Measurements from ENCODE around the gene ALPK3. TPM values are rescaled to one million over a fixed set of nuclear protein-coding genes. Genes with fewer than 3 reads are reported as not detected.

The ALPK3 gene
- total RNA-seq, 1 experiment from 2014 or later = 0.02 TPM

DNA sequence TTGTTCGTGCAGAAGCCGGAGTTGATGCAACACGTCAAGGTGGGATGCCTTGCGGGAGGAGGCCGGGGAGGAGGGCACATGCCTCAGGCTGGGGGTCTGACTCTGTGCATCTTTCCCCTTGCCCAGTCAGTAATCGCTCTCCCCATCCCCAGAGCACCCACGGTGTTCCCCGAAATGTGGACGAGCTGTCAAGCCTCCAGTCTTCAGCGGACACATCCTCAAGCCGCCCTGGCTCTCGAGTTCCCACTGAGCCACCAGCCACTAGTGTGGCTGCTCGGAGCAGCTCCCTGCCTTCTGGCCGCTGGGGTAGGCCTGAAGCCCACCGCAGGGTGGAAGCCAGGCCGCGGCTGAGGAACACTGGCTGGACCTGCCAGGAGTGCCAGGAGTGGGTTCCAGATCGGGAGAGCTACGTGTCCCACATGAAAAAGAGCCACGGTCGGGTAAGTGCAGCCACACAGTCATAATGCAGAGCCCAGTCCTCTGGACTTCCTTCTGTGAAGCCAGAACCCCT, 18.7 kb upstream of the ALPK3 start:
- no peak for DNase-seq (ENCODE audit: low read depth)

DNA sequence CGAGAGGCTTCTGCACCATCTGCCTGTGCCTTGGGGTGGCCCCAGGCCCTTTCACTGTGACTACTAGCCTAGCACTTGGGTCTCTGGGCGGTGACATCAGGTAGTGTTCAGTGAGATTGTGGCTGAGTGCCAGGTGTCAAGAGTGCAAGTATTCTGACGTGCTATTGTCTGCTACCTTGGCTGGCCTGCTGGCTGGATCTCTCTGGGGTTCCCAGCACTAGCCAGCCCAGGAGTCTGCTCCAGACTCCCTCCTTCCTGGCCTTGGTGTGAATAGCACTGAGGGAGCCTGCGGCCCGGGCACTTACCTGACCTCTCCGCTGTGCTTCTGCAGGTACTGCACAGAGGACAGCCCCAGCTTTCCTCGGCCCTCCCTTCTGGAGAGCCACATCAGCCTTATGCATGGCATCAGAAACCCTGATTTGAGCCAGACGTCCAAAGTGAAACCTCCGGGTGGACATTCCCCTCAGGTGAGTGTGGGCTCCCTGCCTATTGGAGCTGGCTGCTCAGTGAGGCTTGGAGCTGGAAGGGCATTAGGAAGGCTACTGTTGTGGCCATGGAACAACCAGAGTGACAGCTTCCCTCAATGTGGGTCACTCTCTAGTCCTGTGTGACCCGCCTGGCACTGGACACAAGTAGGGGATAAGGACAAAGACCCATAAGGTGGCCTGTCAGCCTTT, 17.5 kb upstream of the ALPK3 start:
- DNase-seq (ENCODE audit: low read depth) = no peak

DNA sequence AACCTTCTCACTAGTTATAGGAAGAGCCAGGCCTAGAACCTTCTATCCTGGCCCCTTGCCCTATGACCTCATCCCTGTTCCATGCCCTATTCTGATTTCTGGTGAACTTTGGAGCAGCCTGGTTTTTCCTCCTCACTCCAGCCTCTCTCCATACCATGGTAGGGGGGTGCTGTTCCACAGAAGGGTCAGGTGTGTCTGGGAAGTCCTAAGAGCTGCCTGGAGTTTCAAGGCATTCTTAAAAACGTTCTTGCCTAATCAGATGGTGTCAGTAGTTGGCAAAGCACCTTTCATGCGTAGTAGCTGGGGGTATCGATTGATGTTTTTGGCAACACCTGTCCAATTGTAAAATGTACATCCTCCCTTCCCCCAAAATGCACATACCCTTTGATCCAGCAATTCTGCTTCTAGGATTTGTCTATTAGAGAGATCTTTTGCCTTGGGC, 16.8 kb upstream of the ALPK3 start:
- no peak for DNase-seq (ENCODE audit: low read depth)

DNA sequence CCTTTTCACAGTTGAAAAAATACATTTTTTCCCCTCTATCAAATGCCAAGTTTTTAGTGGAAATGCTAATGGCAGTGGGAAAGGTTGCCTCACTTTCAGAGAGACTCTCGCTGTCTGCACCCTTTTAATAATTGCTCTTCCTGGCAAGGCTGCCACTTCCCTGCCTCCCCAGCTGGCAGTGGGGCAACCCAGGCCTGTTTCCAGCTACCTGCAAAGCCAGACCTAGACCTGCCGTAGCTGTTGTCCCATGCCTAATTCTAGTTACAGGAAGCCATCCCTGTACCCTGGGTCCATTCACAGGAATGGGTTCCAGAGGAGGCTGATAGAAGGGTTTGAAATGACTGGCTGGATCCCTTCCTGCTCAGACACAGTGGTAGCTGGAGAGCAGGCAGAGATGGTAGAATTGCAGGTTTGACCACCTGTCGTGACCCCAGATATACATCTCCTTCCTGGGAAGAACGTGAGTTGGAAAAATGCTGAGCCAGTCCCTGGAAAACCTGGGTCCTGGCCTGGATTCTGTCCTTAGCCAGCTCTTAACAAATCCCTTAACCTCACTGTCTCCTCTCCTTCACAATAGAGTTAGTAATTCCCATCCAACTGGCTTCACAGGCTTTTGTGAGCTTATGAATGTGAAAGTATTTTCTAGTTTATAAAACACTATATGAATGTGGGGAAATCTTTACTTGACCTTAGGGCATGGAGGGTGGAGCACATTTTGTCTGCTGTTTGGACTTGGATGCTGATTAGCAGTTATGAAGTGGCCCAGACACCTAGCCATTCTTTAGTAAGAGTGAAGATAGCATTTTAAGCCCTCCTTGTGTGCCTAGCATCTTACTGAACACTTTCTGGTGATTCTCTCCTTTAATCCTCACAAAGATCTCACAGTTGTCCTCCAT, 12.9 kb upstream of the ALPK3 start:
- DNase-seq (ENCODE audit: low read depth) = no peak

DNA sequence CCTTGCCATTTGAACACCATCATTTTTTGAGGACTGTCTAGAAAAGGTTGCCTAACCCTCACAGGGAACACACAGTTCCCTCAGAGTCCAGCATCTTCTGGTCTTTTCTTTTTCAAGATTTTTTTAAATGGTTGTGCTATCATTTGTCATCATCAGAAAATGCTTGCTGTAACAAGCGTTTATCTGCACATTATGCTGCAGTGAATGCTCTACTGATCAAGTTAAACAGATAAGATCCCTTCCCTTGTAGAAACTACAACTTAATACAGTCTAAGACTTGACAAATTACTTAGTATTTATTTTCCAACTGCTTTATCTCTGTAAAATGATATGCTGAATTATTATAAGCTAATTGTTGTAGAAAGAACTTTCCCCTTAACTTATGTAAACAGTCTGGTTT, 11.9 kb upstream of the ALPK3 start:
- no peak for DNase-seq (ENCODE audit: low read depth)

DNA sequence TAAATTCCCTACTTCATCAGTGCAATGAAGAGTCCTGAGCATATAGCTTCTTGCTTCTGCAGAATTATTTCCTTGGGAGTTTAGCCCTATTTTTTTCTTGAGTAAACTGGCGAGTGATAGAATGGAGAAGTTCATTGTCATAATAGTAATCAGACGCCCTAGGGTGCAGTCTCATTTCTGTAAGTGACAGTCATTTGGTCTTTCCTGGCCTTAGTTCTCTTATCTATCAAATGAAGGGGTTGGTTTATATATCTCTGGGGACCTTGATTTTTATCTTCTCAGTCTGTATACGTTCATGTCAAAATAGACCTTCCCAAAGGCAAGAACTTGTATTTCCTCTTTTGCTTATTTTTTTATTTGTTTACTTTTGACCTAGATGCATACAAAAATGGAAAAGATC, 9.9 kb upstream of the ALPK3 start:
- DNase-seq (ENCODE audit: low read depth) = no peak

DNA sequence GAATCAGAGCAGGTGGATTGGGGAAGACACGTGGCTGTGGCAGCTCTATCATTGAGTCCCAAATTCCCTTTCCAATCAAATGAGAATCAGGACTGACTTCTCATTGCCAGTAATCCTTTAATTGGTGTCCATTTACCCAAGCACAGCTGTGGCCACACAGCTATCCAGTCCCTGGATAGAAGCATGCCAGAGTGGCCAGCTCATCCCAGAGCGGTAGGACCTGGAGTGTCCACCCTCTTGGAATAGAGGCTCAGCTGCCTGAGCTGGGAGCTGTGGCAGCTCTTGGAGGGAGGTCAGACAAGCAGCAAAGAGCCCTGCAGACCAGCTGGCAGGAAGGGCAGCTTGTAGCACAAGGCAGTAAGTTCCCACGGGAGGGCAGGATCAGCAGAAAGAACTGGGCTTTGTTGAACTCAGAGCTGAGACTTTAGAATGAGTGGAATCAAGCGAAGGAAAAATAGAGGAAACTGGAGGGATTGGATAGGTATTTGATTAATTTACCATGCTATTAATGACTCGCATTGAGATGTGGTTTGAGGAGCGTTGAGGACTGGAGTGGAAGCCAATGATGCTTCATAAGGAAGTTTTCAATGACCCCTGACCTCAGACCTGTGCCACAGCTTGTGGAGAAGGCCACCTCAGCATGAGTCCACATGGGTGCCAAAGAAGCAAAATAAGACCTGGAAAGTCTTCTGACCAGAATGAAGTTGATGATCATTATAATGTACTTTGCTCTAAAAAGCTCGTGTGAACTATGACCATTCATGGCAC, 6.9 kb upstream of the ALPK3 start:
- peak; percentile 11 for DNase-seq (ENCODE audit: low read depth)

DNA sequence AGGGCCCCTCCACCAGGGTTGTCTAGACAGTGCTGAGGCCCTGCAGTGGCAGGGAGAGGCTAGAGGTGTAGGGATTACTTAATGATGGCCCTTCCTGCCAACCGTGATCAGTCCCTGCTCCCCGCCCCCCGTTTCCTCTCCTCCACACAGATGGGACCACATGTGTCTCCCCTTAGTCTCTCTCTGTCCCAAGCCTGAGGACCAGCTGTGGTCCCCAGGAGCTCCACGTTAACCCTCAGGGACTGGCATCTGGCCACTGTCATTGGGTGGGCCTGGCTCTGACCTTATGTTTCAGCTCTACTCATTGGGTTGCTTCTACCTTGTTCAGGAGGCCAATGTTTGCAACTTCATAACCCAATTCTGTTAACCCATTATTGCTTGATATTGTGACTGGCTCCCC, 6.0 kb upstream of the ALPK3 start:
- DNase-seq (ENCODE audit: low read depth) = no peak

DNA sequence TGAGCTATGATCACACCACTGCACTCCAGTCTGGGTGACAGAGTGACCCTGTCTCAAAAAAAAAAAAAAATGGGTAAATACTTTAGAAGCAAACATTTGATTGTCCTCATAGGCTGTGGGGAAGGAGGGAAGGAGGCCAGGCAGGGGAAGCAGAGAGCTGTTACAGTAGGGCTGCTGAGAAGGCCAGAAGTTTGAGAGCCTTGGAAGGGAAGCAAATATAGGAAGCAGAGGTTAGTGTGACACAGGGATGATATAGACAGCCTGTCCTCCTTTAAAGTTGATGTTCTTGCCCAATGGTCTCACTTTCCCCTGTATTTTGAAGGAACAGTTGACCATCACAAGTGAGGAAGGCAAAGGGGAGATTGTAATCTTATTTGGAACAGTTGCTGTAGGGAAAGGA, 5.3 kb upstream of the ALPK3 start:
- DNase-seq (ENCODE audit: low read depth) = no peak

DNA sequence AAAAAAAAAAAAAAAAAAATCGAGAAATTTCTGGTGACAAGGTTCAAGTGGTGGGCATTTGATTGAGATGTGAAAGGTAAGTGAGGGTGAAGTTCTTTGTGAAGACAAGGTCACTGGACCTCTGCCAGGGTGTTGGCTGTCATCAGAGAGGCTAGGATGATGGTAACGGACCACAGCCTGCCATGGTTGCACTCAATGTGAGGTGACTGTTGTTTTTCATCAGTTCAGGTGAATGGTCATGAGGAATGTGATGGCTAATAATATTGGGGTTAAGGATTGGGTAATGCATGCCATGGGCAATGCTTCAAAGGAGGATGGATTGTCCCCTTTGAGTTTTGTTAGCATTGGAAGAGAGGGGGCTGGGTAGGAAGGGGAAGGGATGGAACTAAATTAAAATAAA, 4.3 kb upstream of the ALPK3 start:
- no peak for DNase-seq (ENCODE audit: low read depth)

DNA sequence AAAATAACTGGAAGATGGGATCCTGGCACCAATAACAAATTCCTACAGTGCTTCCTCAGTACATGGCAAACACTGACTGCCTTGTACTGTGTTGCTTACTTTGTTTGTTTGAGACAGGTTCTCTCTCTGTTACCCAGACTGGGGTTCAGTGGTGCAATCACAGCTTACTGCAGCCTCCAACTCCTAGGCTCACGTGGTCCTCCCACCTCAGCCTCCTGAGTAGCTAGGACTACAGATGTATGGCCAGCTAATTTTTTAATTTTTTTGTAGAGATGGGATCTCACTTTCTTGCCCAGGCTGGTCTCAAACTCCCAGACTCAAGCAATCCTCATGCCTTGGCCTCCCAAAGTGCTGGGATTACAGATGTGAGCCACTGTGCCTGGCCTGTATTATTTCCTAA, 3.7 kb upstream of the ALPK3 start:
- no peak for DNase-seq (ENCODE audit: low read depth)

DNA sequence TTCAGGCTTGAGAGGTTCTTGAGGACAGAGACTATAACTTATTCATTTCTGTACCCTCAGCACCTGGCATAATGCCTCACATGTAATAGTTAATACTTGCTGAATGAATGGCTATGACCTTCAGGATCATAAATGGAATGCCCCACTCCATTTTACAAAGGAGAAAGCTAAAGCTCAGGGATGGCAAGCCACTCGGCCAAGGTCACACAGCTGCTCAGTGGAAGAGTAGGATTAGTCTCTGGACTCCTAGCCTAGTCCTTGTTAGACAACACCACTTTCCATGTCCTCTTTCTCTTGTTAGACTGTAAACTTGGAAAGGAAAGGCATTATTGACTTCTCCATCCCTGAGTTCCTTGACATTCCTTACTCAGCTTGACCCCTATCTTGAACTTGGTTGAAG, 3.2 kb upstream of the ALPK3 start:
- no peak for DNase-seq (ENCODE audit: low read depth)

DNA sequence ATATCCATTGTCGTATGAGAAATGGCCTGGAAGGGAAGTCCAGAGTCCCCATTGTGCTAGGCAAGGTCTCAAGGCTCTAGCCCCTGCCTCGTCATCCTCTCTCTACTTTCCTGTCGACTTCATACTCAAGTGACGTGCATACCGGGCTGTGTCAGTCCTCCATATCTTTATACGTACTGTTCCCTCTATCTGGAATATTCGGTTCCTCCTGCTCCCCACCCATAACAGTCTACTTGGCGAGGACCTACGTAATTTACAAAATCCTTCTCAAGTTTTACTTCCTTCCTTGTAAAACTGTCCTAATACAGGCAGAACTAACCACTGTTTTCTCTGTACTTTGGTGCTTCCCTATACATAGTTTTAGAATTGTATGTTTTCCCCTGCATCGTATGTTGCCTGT, 2.2 kb upstream of the ALPK3 start:
- DNase-seq (ENCODE audit: low read depth) = no peak

DNA sequence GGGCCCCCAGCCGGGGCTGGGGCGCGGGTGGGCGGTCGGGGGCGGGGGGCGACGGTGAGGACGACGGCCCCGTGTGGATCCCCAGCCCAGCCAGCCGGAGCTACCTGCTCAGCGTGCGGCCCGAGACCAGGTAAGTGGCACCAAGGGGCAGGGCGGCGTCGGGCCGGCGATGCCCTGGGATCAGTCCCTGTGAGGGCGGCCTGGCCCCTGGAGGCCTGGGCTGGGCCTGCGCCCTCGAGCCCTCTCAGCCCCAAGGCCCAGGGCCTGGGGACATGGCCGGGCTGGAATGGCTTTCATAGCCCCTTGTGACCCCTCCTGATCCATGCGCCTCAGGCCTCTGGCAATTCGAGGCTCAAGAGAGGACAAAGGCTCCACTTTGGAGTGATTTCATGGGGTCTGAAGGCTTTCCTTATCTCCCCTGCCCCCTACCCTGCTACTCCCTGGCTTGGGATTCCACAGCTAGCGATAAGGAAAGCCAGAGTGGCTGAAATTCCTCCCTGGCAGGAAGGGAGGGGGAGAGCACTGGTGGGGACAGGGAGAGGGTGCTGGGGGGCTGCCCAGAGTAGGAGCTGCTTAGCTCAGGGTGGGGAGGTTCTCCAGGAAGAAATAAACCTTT, 418 bp downstream of the ALPK3 start:
- DNase-seq (ENCODE audit: low read depth) = no peak

DNA sequence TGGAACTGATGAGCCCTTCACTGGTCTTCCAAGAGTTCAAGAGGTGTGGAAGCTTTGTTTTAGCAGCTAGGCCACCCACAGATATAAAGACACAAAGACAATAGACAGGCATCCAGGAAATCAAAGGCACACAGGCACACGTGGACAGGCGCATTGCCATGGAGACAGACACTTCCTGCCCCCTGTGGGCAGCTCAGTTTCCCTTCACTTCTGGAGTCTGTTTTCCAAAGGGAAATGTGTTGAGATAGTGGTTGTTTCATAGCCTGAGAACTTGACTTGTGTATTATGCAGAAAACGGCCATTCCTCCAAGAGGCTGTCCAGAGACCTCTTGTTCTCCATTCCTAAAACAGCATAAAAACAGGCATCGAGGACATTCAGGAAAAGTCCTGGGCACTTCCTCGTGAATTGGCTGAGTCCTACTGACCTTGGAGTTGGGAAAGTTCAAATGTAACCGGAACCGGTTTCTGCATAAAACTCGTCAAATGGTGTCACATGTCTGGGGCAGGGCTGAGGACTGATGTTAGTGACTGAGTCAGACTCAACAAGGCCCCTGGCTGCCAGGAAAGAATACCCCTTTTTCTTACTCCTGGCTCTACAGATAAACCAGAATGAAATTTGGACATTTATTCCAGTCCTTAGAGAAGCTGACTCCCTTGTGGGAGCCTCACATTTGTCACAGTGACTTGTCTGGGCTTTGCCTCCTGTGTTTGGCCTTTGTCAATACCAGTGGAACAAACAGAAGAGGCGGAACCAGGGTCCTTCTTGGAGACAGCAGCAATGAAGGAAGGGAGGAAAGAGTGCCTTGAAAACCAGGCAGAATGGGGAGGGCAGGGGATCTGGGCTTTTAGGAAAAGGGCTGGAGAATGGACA, 1.3 kb downstream of the ALPK3 start:
- DNase-seq (ENCODE audit: low read depth) = peak; percentile 61

DNA sequence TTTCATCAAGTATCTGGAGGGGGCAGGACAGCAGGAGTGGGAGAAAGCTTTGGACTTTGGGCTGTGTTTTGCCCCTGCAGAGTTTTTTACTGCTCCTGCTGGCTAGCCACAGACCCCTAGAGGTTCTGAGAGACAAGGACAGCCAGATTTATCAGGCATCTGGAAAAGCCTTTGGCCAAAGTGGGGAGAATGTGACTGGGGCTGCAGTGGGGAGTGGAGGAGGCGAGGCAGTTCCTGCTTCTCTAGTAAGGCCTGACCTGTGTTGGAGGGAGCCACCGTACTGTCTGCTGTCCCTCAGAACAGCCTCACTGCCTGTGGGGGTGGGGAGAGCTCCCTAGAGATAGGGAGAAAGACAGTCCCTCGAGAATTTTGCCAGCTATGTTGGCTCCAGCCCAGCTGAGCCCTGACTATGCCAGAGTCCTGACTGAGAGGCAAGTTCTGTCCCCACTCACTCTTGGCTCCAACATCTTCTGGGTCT, 2.2 kb downstream of the ALPK3 start:
- DNase-seq (ENCODE audit: low read depth) = no peak

DNA sequence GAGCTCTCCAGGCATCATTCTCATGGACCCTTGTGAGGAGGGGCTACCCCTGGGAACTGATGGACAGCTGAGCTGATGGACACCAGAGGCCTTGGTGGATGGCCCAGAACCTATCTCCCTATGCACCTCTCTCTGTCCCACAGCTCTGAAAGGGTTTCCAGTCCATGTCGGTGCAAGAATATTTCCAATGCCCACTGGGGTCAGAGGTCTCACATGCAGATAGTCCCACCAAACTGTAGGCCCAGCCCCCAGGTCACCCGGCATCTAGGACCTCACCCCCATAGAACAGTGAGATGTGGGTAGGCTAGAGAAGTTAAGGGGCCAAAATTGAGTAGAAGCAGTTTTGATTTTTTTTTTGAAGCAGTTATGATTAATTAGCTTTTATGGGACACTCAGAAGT, 2.6 kb downstream of the ALPK3 start:
- no peak for DNase-seq (ENCODE audit: low read depth)

DNA sequence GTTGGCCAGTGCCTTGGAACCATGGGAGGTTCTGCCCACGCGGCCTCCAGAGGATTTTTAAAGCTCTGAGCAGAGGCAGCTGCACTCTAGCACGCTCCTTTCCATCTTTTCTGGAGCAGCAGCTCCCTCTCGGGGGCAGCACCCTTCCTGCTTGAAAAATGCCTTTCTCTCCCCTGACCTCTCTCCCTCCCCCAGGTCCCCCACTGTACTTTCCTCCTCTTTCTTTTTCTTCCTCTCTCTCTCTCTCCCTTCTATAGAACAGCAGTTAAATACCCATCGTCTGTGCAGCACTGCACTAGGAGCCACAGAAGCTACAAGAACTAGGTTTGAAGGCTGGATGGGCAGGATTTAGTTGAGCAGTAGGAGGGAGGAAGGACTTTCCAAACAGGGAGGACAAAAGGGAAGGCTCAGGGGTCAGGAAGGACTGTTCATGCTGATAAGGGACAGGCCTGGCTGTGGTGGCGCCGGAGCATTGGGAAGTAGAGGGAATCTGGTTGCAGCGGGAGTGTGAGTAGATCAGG, 4.4 kb downstream of the ALPK3 start:
- DNase-seq (ENCODE audit: low read depth) = no peak

DNA sequence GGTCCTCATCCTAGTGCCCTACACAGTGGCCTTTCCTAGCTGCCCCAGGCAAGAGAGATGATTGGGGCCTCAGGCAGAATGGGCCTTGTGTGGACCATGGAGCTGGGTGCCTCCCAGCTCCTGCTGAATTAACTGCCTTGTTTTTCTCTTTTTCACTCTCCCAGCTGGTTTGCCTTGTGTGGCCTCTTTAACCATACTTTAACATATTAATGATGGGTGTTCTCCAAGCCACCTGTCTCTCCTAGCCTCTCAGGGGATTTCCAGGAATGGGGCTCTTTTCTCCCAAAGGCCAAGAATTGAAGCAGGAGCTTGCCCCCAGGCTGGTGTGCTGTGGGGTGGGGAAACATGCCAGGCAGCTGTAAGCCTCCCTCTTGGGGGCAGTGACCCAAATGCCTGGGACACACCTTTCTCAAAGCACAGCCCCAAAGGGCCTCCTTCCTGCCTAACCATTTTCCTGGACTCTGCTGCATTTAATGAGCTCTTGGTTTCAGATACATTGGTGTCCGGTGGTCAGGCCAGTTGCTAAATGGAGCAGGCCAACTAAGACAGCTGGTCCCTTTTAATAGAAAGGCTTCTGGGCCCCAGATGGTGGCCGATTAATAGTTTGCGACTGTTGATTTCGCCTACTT, 5.6 kb downstream of the ALPK3 start:
- DNase-seq (ENCODE audit: low read depth) = no peak

Measured in HT1080 (cell line).